Activated CD4-positive, alpha-beta T cell treated with anti-CD3 and anti-CD28 coated beads, Interleukin-2, Interleukin-6, amounts not matched to agents 100 ng/mL and 50 ng/mL, durations not matched to agents 16 hours and 8 hours (primary cell): ENCODE measurements around the gene CCL4L2.
A peak's percentile ranks its signal among the peaks of the same experiment; 100 is the strongest.
"Not testable (repeated sequence)": the region's sequence is repeated elsewhere in the genome, so short reads cannot be mapped to it uniquely, and the experiment has no call there.

ENCODE experiments used
- DNase-seq: peaks from one replicate; pipeline ENCODE4 v3.0.0-alpha.2; 2020

Gene CCL4L2

DNA sequence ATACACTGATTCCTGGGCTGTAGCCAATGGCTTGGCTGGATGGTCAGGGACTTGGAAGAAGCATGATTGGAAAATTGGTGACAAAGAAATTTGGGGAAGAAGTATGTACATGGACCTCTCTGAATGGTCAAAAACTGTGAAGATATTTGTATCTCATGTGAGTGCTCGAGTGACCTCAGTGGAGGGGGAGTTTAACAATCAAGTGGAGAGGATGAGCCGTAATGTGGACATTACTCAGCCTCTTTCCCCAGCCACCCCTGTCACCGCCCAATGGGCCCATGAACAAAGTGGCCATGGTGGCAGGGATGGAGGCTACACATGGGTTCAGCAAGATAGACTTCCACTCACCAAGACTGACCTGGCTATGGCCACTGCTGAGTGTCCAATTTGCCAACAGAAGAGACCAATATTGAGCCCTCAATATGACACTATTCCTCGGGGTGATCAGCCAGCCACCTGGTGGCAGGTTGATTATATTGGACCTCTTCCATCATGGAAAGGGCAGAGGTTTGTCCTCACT, 10.8 kb downstream of the CCL4L2 start:
- not testable (repeated sequence) for DNase-seq

DNA sequence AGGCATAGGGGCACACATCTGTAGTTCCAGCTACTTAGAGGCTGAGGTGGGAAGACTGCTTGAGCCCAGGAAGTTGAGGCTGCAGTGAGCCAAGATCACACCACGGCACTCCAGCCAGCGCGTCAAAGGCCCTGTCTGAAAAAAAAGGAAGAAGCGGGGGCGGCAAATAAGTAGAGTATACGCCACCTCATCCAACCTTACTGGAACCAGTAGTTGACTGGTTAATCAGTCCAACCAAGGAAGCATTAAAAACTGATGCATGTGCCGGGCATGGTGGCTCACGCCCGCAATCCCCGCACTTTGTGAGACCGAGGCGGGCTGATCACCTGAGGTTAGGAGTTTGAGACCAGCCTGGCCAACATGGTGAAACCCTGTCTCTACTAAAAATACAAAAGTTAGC, 12.1 kb downstream of the CCL4L2 start:
- not testable (repeated sequence) for DNase-seq

DNA sequence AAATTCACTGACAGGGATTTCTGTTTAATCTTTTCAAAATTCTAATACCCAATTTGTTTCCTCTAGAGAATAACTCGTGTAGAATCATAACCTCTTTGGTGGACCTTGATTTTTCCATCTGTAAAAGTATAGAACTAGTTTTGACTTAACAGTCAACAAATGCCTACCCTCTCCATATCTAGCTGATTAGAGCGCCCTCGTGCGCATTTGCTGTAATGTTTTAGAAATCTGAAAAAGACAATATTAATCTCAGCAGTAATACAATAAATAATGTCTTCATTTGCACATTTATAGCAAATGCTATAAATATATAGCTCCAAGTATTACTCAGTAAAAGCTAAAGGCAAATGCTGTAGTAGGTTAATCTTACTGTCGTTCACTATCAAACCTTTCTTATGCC, 18.8 kb downstream of the CCL4L2 start:
- peak; percentile 27 for DNase-seq

DNA sequence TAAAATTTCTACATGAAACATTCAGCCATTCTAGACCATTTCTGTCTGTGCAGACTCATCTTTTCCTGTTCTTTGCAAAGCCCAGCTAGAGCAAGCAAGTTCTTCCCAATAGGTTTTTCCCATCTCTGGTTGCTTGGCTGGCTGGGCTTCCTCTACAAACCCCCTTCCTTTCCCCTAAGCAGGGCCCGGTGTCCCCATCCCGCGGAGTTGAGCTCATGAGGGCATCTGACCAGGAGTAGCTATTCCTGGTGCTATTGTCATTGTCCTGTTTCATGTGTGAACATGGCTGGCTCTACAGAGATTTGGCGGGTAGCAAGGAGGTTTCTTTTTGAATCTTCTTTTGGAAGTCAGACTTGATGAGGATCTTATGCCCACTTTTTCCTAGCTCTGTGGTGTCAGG, 31.2 kb downstream of the CCL4L2 start:
- DNase-seq = not testable (repeated sequence)
